A673 (cell line): ENCODE measurements around the gene POU2F2. TPM values are rescaled to one million over a fixed set of nuclear protein-coding genes. Genes with fewer than 3 reads are reported as not detected.

ENCODE experiments used
- BruUV-seq: library from RNA; stranded (reverse); fragments of 400-500 nt; replicated peaks from 2 replicates; lab custom pipeline; 2021; lab: Mats Ljungman, UMichigan
- CTCF ChIA-PET: fragments of 300-600 bp; sonication (Branson Sonifier 250); formaldehyde crosslinking; loops from one replicate; lab custom pipeline; 2022; ENCODE audit warnings: antibody characterized with exemption; lab: Charles Lee
- POLR2A ChIA-PET: fragments of 300-600 bp; sonication (Branson Sonifier 250); formaldehyde crosslinking; loops from one replicate; lab custom pipeline; 2022; ENCODE audit warnings: antibody characterized with exemption; ENCODE audit not compliant: low non-redundant PET; lab: Charles Lee
- DNase-seq: peaks from one replicate; pipeline ENCODE4 v3.0.0-alpha.2; 2015; ENCODE audit warnings: low spot score
- H3K27ac ChIP-seq: fragments of 200-600 bp; sonication (generic); 2 replicates; pipeline ENCODE4 v1.5.1; 2016; ENCODE audit warnings: mixed run types, low read depth, mild to moderate bottlenecking, mixed read lengths, antibody characterized with exemption, low read length; ENCODE audit not compliant: poor library complexity, severe bottlenecking
- H3K27me3 ChIP-seq: fragments of 200-600 bp; sonication (generic); replicated peaks from 2 replicates; pipeline ENCODE4 v1.6.1; 2017; ENCODE audit warnings: mixed run types, low read depth, mild to moderate bottlenecking, mixed read lengths, antibody characterized with exemption, low read length; ENCODE audit not compliant: insufficient read depth, poor library complexity
- H3K36me3 ChIP-seq: fragments of 200-600 bp; sonication (generic); 2 replicates; pipeline ENCODE4 v1.6.1; 2016; ENCODE audit warnings: mixed run types, mild to moderate bottlenecking, mixed read lengths, antibody characterized with exemption, low read length; ENCODE audit not compliant: insufficient read depth, poor library complexity, severe bottlenecking
- H3K4me1 ChIP-seq: fragments of 200-600 bp; sonication (generic); 2 replicates; pipeline ENCODE4 v1.6.1; 2017; ENCODE audit warnings: mixed run types, mild to moderate bottlenecking, mixed read lengths, antibody characterized with exemption, low read length; ENCODE audit not compliant: insufficient read depth, poor library complexity, severe bottlenecking
- H3K4me3 ChIP-seq: fragments of 200-600 bp; sonication (generic); 2 replicates; pipeline ENCODE4 v1.5.1; 2016; ENCODE audit warnings: low read depth, mixed run types, mild to moderate bottlenecking, mixed read lengths, low read length; ENCODE audit not compliant: poor library complexity, severe bottlenecking
- H3K9me3 ChIP-seq: fragments of 200-600 bp; sonication (generic); 2 replicates; pipeline ENCODE4 v1.6.1; 2016; ENCODE audit warnings: mixed run types, low read depth, mild to moderate bottlenecking, mixed read lengths, antibody characterized with exemption, low read length; ENCODE audit not compliant: poor library complexity, severe bottlenecking
- CTCF ChIP-seq: fragments of 300-800, 200-600 bp; sonication (generic); conservative IDR thresholded peaks from 2 replicates; pipeline ENCODE4 v1.5.1; 2017; ENCODE audit warnings: low read depth, mild to moderate bottlenecking, antibody characterized with exemption, low read length, moderate library complexity, mixed read lengths
- EZH2 ChIP-seq: fragments of 200-600 bp; sonication (generic); IDR thresholded peaks from 2 replicates; pipeline ENCODE4 v1.6.1; 2017; ENCODE audit warnings: borderline replicate concordance, low read depth, mild to moderate bottlenecking, mixed read lengths, antibody characterized with exemption, low read length; ENCODE audit not compliant: poor library complexity, severe bottlenecking
- intact Hi-C: fragments of 100-400 bp; cut with micrococcal nuclease; formaldehyde crosslinking; loops from one replicate; pipeline ENCODE4 v1.10.0; 2022; ENCODE audit not compliant: unreplicated experiment
- total RNA-seq: library from RNA; stranded (reverse); gene quantifications from 2 replicates; pipeline ENCODE4 v1.2.3, GENCODE V29; 2021

POU2F2 gene
- total RNA-seq, 1 experiment from 2014 or later: 2.5 TPM

- no peak for DNase-seq
- Histone ChIP-seq H3K36me3 (peaks cover 37% of the 10 kb centered on the region), H3K4me1 (no peaks in the 10 kb centered on the region), H3K27ac (no peak overlapping the region), H3K27me3 (no peaks in the 10 kb centered on the region), H3K9me3 (no peaks in the 10 kb centered on the region), H3K4me3 (no peak overlapping the region)
- CTCF ChIA-PET: no interaction called here
- BruUV-seq: no TSS peak
- intact Hi-C loops: no loop called here
- TF ChIP-seq CTCF (no peak), EZH2 (no peak)
- POLR2A ChIA-PET: no interaction called here
These were observed 48.7 kb downstream of the POU2F2 start for GRCh38 chr19:42083537-42083936.

- peak; percentile 47 for DNase-seq
- intact Hi-C loops: no loop called here
- TF ChIP-seq EZH2 (no peak), CTCF (peak; percentile 49)
These were observed 50.6 kb downstream of the POU2F2 start for GRCh38 chr19:42081584-42082203.

DNA sequence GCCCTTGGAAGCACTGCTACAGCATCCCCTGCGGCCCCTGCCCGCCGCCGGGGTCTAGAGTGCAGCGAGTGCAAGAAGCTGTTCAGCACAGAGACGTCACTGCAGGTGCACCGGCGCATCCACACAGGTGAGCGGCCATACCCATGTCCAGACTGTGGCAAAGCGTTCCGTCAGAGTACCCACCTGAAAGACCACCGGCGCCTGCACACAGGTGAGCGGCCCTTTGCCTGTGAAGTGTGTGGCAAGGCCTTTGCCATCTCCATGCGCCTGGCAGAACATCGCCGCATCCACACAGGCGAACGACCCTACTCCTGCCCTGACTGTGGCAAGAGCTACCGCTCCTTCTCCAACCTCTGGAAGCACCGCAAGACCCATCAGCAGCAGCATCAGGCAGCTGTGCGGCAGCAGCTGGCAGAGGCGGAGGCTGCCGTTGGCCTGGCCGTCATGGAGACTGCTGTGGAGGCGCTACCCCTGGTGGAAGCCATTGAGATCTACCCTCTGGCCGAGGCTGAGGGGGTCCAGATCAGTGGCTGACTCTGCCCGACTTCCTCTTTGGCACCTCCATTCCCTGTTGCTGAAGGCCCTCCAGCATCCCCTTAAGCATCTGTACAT lies 51.4 kb downstream of the POU2F2 start:
- POLR2A ChIA-PET: no interaction called here
- no peaks in the 10 kb centered on the region for H3K27me3 ChIP-seq
- intact Hi-C loops: no loop called here

More at GRCh38 chr19:42081584-42082203, 50.6 kb downstream of the POU2F2 start:
- Histone ChIP-seq H3K36me3 (peaks cover 47% of the 10 kb centered on the region), H3K27ac (no peak overlapping the region), H3K4me1 (peaks cover 11% of the 10 kb centered on the region), H3K9me3 (no peaks in the 10 kb centered on the region), H3K27me3 (no peaks in the 10 kb centered on the region), H3K4me3 (no peak overlapping the region)
- ChIA-PET CTCF (interaction anchor here (0.5 to 0.7 kb wide), 2 partner anchors 9 to 83 kb away, joined by 4 to 5 read pairs; no protein-coding TSS in a partner anchor), POLR2A (no interaction called here)
- no TSS peak for BruUV-seq

More for the DNA sequence above, 51.4 kb downstream of the POU2F2 start:
- no peak for TF ChIP-seq CTCF
- no peak for TF ChIP-seq EZH2
- Histone ChIP-seq H3K36me3 (peaks cover 47% of the 10 kb centered on the region), H3K4me1 (peaks cover 11% of the 10 kb centered on the region), H3K4me3 (no peak overlapping the region), H3K27ac (no peak overlapping the region), H3K9me3 (no peaks in the 10 kb centered on the region)
- CTCF ChIA-PET: no interaction called here
- DNase-seq: no peak
- no TSS peak for BruUV-seq
